Measurements from ENCODE around the gene PRKG1.

- TF ChIP-seq, protein P1, sequence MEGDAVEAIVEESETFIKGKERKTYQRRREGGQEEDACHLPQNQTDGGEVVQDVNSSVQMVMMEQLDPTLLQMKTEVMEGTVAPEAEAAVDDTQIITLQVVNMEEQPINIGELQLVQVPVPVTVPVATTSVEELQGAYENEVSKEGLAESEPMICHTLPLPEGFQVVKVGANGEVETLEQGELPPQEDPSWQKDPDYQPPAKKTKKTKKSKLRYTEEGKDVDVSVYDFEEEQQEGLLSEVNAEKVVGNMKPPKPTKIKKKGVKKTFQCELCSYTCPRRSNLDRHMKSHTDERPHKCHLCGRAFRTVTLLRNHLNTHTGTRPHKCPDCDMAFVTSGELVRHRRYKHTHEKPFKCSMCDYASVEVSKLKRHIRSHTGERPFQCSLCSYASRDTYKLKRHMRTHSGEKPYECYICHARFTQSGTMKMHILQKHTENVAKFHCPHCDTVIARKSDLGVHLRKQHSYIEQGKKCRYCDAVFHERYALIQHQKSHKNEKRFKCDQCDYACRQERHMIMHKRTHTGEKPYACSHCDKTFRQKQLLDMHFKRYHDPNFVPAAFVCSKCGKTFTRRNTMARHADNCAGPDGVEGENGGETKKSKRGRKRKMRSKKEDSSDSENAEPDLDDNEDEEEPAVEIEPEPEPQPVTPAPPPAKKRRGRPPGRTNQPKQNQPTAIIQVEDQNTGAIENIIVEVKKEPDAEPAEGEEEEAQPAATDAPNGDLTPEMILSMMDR (conservative IDR thresholded peaks at IDR 0.05; ENCODE audit: low read length) = no peak
- no peak for TF ChIP-seq EZH2phosphoT487 (IDR thresholded peaks at IDR 0.05; ENCODE audit: borderline replicate concordance)
Measured at GRCh38 chr10:52297747-52298146, 1223.5 kb downstream of the PRKG1 start.

Measured in Loucy (cell line).